Amniotic stem cell (primary cell): ENCODE measurements around the gene NOCT.
"Not testable (repeated sequence)": the region's sequence is repeated elsewhere in the genome, so short reads cannot be mapped to it uniquely, and the experiment has no call there.

Source experiments
- DNase-seq: peaks from one replicate; lab custom pipeline; 2025; lab: John Stamatoyannopoulos, UW

NOCT gene

DNA sequence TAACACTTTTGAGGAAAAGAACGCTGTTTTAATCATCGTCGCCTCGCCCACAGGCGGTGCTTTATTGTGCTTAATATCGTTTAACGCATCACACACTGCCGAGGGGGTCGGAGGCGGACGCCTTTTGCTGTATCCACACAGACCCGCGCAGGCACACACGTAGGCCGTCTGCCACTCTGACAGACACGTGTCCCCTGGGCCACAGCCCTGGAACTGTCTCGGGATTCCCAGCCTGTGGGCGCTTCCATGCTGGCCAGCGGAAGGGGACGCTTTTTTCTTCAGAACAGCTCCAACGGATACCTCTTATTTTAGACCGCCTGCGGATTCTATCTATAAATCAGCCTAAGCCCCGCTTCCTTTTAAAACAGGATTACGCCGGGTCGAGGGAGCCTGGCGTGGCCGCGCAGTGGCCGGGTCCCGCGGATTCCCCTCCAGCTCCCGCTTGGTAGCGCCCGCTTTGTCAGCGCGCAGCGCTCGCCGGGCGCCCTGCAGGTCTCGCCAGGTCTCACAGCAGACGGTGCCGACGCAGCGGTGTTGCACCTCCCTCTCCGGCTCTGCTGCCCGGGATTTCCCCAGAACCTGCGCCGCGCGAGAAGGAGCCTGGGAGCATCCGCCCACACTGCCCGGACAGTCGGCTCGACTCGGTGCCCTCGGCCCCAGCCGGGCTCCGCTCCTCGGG, at the start of gene NOCT:
NOCT (plus strand) TSS at position 513 of the 679 bp plus-strand sequence. CDS start 201 bp downstream, outside the sequence.
- DNase-seq: peak; percentile 86

- DNase-seq: no peak
These were observed 48.3 kb upstream of the NOCT start for GRCh38 chr4:138967313-138967712.

DNA sequence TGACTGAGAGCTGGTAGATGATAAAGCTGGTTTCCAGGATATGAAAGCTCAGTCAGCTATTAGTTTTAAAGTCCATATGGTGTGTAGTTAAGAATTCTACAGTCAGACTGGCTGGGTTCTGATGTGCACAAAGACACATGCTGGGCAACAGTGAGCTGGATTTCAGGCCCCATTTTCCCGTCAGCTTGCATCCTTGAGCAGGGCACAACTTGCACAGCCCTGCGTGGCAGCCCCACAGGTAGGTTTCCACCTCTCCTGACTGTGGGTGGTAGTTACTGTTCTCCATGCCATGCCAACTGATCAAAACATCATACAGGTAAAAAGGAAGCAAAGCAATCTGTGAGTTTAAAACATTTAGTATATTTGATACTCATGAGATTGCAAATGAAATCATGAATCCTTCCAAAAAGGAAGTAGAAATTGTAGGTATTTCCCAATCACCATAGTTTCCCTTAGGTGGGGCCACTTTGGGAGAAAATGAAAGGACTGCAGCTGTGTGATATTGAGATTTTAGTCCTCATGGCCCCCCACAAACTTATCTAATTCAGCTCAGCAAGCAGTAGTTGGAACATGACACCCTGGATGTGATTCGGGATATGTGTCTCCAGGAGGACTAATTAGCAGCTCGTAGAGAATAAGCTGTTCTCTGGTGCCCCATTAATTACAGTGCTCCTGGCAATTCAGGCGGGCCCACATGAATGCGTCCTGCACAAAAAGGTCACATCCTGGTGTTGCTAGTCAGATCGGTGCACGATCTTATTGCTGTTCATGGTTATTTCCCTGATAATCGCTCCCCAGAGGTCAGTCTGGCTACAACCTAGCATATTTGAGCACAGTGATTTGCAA, 42.4 kb upstream of the NOCT start:
- DNase-seq: no peak

- no peak for DNase-seq
These were observed 40.4 kb upstream of the NOCT start for GRCh38 chr4:138975225-138975624.

DNA sequence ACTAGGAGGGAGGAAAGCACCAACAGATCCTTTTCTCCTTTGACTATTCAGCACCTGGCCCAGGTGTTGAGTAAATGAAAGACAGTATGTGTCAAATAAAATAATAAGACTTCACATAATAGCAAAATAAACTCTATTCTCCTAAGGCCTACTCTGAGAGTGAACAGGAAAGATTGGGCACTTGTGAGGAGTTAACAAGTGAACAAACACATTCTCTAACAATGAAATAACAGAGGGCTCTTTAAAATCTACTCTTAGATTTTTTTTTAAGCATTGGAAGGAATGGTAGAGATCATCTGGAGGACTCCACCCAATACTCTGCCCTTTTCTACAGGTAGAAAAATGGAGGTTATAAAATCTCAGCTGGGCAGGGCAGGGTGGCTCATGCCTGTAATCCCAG, 39.1 kb upstream of the NOCT start:
- DNase-seq: no peak

DNA sequence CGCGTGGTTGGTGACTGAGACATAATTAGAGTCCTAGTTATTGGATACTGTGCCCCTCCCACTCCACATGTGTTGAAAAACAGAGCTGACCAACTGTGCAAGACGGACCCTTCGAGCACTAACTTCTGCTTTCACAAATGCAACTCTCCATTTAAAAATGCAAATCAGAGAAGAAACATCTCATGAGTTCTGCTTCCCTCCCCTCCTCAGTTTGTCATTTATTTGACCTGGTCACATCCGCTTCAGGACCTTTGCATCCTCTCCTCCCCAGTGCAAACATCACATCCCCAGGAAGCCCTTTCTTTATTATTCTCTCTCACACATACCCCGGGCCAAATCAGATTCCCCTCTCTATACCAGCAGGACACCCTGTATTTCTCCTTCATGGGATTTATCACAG, 38.1 kb upstream of the NOCT start:
- DNase-seq: no peak

GRCh38 chr4:138978028-138978585, 37.5 kb upstream of the NOCT start:
- no peak for DNase-seq

DNA sequence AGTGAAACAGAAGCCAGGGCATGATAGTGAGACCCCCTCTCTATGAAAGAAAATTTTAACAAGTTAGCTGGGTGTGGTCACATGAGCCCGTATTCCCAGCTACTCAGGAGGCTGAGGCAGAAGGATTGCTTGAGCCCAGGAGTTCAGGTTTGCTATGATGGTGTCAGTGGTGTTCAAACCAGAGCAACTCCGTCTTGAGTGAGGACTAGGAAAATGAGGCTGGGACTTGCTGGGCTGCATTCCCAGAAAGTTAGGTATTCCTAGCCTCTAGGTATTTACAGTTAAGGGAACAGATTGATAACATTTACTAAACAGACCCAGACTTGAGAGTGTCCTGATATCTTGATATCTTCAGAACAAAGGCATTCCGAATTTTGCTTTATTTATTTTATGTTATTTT, 37.0 kb upstream of the NOCT start:
- DNase-seq: no peak

GRCh38 chr4:138979742-138980141, 35.8 kb upstream of the NOCT start:
- no peak for DNase-seq

- no peak for DNase-seq
These were observed 33.6 kb upstream of the NOCT start for GRCh38 chr4:138981930-138982390.

DNA sequence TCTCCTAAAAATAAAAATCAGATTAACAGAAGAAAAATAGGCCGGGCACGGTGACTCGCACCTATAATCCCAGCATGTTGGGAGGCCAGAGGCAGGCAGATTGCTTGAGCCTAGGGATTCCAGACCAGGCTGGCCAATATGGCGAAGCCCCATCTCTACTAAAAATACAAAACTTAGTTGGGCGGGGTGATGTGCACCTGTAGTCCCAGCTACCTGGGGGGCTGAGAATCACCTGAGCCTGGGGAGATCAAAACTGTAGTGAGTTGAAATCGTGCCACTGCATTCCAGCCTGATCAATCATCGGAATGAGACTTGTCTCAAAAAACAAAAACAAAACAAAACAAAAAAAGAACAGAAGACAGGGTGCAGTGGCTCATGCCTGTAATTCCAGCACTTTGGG, 32.8 kb upstream of the NOCT start:
- no peak for DNase-seq

GRCh38 chr4:138983690-138984089, 31.9 kb upstream of the NOCT start:
- DNase-seq: no peak

DNA sequence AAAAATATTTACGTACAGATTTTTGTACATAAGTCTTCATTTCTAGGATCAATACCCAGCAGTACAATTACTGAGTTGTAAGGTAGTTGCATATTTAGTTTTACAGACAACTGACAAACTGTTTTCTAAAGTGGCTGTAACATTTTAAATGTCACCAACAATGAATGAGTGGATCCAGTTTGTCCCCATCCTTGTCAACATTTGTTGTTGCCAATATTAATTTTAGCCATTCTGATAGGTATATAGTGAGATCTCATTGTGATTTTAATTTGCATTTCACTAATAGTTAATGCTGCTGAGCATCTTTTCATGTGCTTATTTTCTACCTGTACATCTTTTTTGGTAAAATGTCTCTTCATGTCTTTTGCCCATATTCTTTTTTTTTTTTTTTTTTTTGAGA, 30.9 kb upstream of the NOCT start:
- no peak for DNase-seq

- DNase-seq: no peak
These were observed 22.9 kb upstream of the NOCT start for GRCh38 chr4:138992676-138993075.

DNA sequence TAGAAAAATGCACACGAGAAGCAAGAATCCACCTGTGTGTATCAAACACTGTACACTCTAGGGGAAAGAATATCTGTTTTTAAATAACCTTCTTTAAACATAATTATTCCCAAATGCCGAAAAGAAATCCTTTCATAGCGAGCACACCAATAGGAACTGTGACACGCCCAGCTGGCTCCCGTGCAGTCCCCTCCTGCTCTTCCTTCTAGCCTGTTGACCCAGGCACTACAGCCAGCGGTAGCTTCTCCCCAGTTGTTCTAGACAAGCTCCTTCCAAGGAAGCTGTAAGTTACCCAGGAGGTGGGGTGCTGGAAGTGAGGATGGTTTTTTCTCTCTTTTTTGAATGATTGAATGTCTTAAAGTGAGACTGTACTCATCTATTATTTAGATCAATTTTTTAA, 19.5 kb upstream of the NOCT start:
- DNase-seq: no peak

DNA sequence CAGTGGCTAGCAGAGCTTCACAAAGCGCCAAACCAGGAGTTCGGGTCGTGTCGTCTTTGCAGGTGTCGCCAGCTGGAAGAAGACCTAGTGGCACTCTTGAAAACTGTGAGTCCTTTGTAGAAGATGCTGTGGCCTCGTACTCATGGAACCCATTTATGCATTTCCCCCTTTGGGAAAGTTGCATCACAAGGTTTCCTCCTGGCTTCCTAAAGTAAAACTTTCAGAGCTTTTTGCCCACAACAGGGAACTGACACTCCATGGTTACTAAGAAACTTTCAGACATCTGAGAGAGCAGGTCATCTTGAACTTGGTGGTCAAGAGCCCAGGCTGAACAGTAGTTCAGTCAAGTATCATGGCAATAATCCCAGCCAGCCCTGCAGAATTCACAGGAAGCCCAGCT, 15.9 kb upstream of the NOCT start:
- no peak for DNase-seq

GRCh38 chr4:139000134-139000533, 15.4 kb upstream of the NOCT start:
- DNase-seq: not testable (repeated sequence)

GRCh38 chr4:139001430-139001829, 14.2 kb upstream of the NOCT start:
- not testable (repeated sequence) for DNase-seq

GRCh38 chr4:139003668-139004067, 11.9 kb upstream of the NOCT start:
- DNase-seq: not testable (repeated sequence)

DNA sequence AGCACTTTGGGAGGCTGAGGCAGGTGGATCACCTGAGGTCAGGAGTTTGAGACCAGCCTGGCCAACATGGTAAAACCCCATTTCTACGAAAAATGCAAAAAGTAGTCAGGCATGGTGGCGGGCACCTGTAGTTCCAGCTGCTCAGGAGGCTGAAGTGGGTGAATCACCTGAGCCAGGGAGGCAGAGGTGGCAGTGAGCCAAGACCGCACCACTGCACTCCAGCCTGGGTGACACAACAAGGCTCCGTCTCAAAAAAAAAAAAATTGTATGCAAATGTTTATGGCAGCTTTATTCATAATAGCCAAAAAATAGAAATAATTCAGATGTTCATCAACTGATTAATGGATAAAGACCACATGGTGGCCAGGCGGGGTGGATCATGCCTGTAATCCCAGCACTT, 9.8 kb upstream of the NOCT start:
- no peak for DNase-seq

- no peak for DNase-seq
These were observed 7.9 kb upstream of the NOCT start for GRCh38 chr4:139007640-139008039.

- DNase-seq: not testable (repeated sequence)
These were observed 7.3 kb upstream of the NOCT start for GRCh38 chr4:139008278-139008677.

GRCh38 chr4:139009702-139010101, 5.9 kb upstream of the NOCT start:
- no peak for DNase-seq
